Measurements from ENCODE around the gene MIB1. TPM values are rescaled to one million over a fixed set of nuclear protein-coding genes. Genes with fewer than 3 reads are reported as not detected.

The MIB1 gene
- total RNA-seq, 1 donor, result 64.4 TPM

DNA sequence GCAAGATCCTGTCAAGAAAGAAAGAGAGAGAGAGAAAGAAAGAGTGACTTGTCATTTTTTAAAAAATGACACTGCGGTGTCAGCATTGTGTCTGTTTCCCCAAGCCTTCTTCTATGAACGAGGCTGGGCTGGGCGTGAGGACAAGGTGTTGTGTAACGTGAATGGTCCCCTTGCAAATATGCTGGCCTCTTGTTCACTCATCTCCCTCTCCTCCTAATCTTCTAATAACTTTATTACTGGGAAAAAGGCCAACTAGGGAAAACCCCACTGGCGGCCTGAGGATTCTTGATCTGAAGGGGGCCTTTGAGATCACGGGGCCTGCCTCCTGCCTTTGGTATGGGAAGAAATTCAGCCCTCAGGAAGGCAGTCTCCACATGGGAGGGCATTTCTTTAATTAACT lies 163.1 kb downstream of the MIB1 start:
- H3K79me2 ChIP-seq (ENCODE audit: insufficient read depth, low read length), result no peaks in the 10 kb centered on the region
- H4K20me1 ChIP-seq (ENCODE audit: insufficient read depth, low read length), result no peaks in the 10 kb centered on the region
- H3K27ac ChIP-seq (ENCODE audit: low read depth, low read length), result no peak overlapping the region
- H3K27me3 ChIP-seq (ENCODE audit: insufficient read depth, low read length), result peaks cover 24% of the 10 kb centered on the region
- H3K36me3 ChIP-seq (ENCODE audit: insufficient read depth, low read length), result no peaks in the 10 kb centered on the region
- DNase-seq (ENCODE audit: insufficient read length, low spot score, missing footprints), result no peak
- no peak overlapping the region for H2AFZ ChIP-seq (ENCODE audit: low read length)
- TF ChIP-seq, protein P1, sequence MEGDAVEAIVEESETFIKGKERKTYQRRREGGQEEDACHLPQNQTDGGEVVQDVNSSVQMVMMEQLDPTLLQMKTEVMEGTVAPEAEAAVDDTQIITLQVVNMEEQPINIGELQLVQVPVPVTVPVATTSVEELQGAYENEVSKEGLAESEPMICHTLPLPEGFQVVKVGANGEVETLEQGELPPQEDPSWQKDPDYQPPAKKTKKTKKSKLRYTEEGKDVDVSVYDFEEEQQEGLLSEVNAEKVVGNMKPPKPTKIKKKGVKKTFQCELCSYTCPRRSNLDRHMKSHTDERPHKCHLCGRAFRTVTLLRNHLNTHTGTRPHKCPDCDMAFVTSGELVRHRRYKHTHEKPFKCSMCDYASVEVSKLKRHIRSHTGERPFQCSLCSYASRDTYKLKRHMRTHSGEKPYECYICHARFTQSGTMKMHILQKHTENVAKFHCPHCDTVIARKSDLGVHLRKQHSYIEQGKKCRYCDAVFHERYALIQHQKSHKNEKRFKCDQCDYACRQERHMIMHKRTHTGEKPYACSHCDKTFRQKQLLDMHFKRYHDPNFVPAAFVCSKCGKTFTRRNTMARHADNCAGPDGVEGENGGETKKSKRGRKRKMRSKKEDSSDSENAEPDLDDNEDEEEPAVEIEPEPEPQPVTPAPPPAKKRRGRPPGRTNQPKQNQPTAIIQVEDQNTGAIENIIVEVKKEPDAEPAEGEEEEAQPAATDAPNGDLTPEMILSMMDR (IDR thresholded peaks at IDR 0.05; ENCODE audit: extremely low read depth, low read depth, low read length), result no peak
- H3K9me3 ChIP-seq (ENCODE audit: low read depth, low read length), result no peaks in the 10 kb centered on the region
- no peak overlapping the region for H3K4me3 ChIP-seq (ENCODE audit: insufficient read depth, low read length)
- no peak overlapping the region for H3K4me2 ChIP-seq (ENCODE audit: insufficient read depth, low read length)
- no peaks in the 10 kb centered on the region for H3K4me1 ChIP-seq (ENCODE audit: insufficient read depth, low read length)

DNA sequence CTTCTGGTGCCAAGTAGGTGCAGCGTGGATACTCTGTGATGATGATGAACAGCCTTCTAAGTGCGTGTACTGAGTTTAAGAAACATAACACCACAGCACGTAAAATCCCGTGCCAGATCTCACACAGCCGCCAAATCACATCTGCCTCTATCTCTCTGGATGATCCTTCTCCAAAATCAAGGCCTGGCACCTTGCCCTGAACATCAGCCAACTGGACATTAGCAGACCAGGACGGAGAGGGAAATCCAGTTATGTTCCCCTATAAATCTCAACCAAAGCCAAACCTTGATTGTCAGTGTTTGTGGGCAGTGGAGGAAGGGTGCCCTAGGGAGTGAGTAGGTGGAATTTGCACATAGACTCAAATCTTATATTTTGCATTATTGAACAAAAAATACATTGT lies 164.3 kb downstream of the MIB1 start:
- TF ChIP-seq, protein P1 (IDR thresholded peaks at IDR 0.05; ENCODE audit: extremely low read depth, low read depth, low read length), result no peak
- no peak for DNase-seq (ENCODE audit: insufficient read length, low spot score, missing footprints)
- peaks cover 26% of the 10 kb centered on the region for H3K27me3 ChIP-seq (ENCODE audit: insufficient read depth, low read length)

DNA sequence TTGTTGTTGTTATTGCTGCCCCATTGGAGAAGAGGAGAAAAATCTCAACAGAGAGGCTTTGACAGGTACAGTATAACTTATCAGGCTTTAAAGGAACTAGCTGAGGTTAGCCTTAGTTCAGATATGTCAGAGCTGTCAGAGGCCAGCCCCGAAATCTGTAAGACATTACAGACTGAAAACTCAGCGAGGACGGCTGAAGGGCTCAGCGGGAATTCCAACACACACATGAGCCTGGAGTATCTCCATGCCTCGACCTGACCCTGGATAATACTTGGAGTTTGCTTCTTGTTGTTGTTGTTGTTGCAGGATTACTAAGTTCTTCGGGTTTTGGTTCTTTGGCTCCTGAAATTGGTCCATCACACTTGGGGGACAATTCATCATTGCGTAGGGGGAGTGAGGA lies 166.9 kb downstream of the MIB1 start:
- H3K36me3 ChIP-seq (ENCODE audit: insufficient read depth, low read length), result no peaks in the 10 kb centered on the region
- TF ChIP-seq, protein P1 (IDR thresholded peaks at IDR 0.05; ENCODE audit: extremely low read depth, low read depth, low read length), result no peak
- H3K79me2 ChIP-seq (ENCODE audit: insufficient read depth, low read length), result no peaks in the 10 kb centered on the region
- H3K27ac ChIP-seq (ENCODE audit: low read depth, low read length), result no peak overlapping the region
- DNase-seq (ENCODE audit: insufficient read length, low spot score, missing footprints), result no peak
- H3K4me2 ChIP-seq (ENCODE audit: insufficient read depth, low read length), result no peak overlapping the region
- no peaks in the 10 kb centered on the region for H3K9me3 ChIP-seq (ENCODE audit: low read depth, low read length)
- H4K20me1 ChIP-seq (ENCODE audit: insufficient read depth, low read length), result no peaks in the 10 kb centered on the region
- no peak overlapping the region for H3K4me3 ChIP-seq (ENCODE audit: insufficient read depth, low read length)
- no peak overlapping the region for H2AFZ ChIP-seq (ENCODE audit: low read length)
- H3K27me3 ChIP-seq (ENCODE audit: insufficient read depth, low read length), result peaks cover 28% of the 10 kb centered on the region
- H3K4me1 ChIP-seq (ENCODE audit: insufficient read depth, low read length), result no peaks in the 10 kb centered on the region

More for the DNA sequence above, 164.3 kb downstream of the MIB1 start:
- H2AFZ ChIP-seq (ENCODE audit: low read length), result no peak overlapping the region
- H3K27ac ChIP-seq (ENCODE audit: low read depth, low read length), result no peak overlapping the region
- no peaks in the 10 kb centered on the region for H3K4me1 ChIP-seq (ENCODE audit: insufficient read depth, low read length)
- no peak overlapping the region for H3K4me2 ChIP-seq (ENCODE audit: insufficient read depth, low read length)
- H3K9me3 ChIP-seq (ENCODE audit: low read depth, low read length), result no peaks in the 10 kb centered on the region
- H3K36me3 ChIP-seq (ENCODE audit: insufficient read depth, low read length), result no peaks in the 10 kb centered on the region
- no peaks in the 10 kb centered on the region for H3K79me2 ChIP-seq (ENCODE audit: insufficient read depth, low read length)
- H3K4me3 ChIP-seq (ENCODE audit: insufficient read depth, low read length), result no peak overlapping the region
- no peaks in the 10 kb centered on the region for H4K20me1 ChIP-seq (ENCODE audit: insufficient read depth, low read length)

DNA sequence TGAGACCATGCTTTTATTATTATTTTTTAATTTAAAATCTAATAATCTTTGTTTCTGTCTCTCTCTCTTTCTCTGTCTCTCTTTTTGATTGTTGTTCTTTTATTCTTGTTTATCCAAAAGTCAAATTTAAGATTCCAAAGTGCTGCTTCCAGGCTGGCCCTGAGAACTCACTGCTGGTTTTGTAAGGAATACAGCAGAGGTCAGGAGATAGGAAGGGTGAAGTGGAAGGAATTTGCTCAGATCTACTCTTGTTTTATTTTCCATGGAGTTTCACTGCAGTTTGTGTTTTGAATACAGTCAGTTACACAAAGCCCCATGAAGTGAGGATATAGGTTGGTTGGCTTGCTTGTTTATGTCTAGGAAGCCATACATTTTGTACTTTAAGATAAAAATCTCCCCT lies 168.1 kb downstream of the MIB1 start:
- no peak overlapping the region for H3K4me3 ChIP-seq (ENCODE audit: insufficient read depth, low read length)
- no peaks in the 10 kb centered on the region for H3K36me3 ChIP-seq (ENCODE audit: insufficient read depth, low read length)
- TF ChIP-seq, protein P1 (IDR thresholded peaks at IDR 0.05; ENCODE audit: extremely low read depth, low read depth, low read length), result no peak
- H3K79me2 ChIP-seq (ENCODE audit: insufficient read depth, low read length), result no peaks in the 10 kb centered on the region
- no peaks in the 10 kb centered on the region for H3K4me1 ChIP-seq (ENCODE audit: insufficient read depth, low read length)
- H3K27me3 ChIP-seq (ENCODE audit: insufficient read depth, low read length), result peaks cover 24% of the 10 kb centered on the region
- no peak overlapping the region for H2AFZ ChIP-seq (ENCODE audit: low read length)
- no peaks in the 10 kb centered on the region for H4K20me1 ChIP-seq (ENCODE audit: insufficient read depth, low read length)
- H3K27ac ChIP-seq (ENCODE audit: low read depth, low read length), result no peak overlapping the region
- H3K4me2 ChIP-seq (ENCODE audit: insufficient read depth, low read length), result no peak overlapping the region
- no peak for DNase-seq (ENCODE audit: insufficient read length, low spot score, missing footprints)
- no peaks in the 10 kb centered on the region for H3K9me3 ChIP-seq (ENCODE audit: low read depth, low read length)
